NOMO-1 (cell line): ENCODE results near the gene MT1M.
"Not testable (repeated sequence)": the region's sequence is repeated elsewhere in the genome, so short reads cannot be mapped to it uniquely, and the experiment has no call there.

Experiments
- DNase-seq, 2 experiments: peaks; one replicate each; lab custom pipeline; 2025; ENCODE audit not compliant: unreplicated experiment in 2 of 2; lab: John Stamatoyannopoulos, UW

MT1M gene

GRCh38 chr16:56632156-56632847, at the start of gene MT1M:
MT1M (plus strand) TSS chr16:56632659; CDS start chr16:56632732, 73 bp downstream.
- peak in 1 of 2 experiments; percentile 37 for DNase-seq

GRCh38 chr16:56582911-56583310, 49.5 kb upstream of the MT1M start:
- not testable (repeated sequence) for DNase-seq

- no peak for DNase-seq
Measured at GRCh38 chr16:56583351-56584168, 48.9 kb upstream of the MT1M start.

- DNase-seq, result no peak
Measured at GRCh38 chr16:56584276-56584675, 48.2 kb upstream of the MT1M start.

- DNase-seq, result no peak
Measured at GRCh38 chr16:56588781-56589140, 43.7 kb upstream of the MT1M start.

- DNase-seq, result peak; percentile 27 to 33
Measured at GRCh38 chr16:56589141-56590039, 43.1 kb upstream of the MT1M start, which contains the start of gene MT3. MT3 (plus strand) TSS chr16:56589528; CDS start chr16:56589591, 63 bp downstream.

GRCh38 chr16:56591377-56592060, 40.9 kb upstream of the MT1M start:
- peak; percentile 68 to 81 for DNase-seq

GRCh38 chr16:56593573-56594291, 38.7 kb upstream of the MT1M start:
- DNase-seq, result no peak

- no peak for DNase-seq
Measured at GRCh38 chr16:56594292-56594619, 38.2 kb upstream of the MT1M start.

GRCh38 chr16:56600398-56600999, 32.0 kb upstream of the MT1M start:
- DNase-seq, result peak; percentile 42 to 60

GRCh38 chr16:56601325-56601724, 31.1 kb upstream of the MT1M start:
- no peak for DNase-seq

- DNase-seq, result peak in 1 of 2 experiments; percentile 20
Measured at GRCh38 chr16:56603589-56603988, 28.9 kb upstream of the MT1M start.

- DNase-seq, result no peak
Measured at GRCh38 chr16:56604966-56605365, 27.5 kb upstream of the MT1M start.

GRCh38 chr16:56605475-56605874, 27.0 kb upstream of the MT1M start:
- DNase-seq, result no peak

- DNase-seq, result no peak
Measured at GRCh38 chr16:56606071-56606475, 26.4 kb upstream of the MT1M start.

GRCh38 chr16:56606476-56607108, 25.9 kb upstream of the MT1M start:
- no peak for DNase-seq

GRCh38 chr16:56607109-56607618, 25.3 kb upstream of the MT1M start:
- DNase-seq, result no peak

GRCh38 chr16:56607675-56608042, 24.8 kb upstream of the MT1M start:
- DNase-seq, result no peak
